ENCODE measurements around the gene EVA1C. TPM values are rescaled to one million over a fixed set of nuclear protein-coding genes. Genes with fewer than 3 reads are reported as not detected.

The EVA1C gene
- total and polyA plus RNA-seq, 2 experiments from 2014 or later, result 2.2 to 3.4 TPM

DNA sequence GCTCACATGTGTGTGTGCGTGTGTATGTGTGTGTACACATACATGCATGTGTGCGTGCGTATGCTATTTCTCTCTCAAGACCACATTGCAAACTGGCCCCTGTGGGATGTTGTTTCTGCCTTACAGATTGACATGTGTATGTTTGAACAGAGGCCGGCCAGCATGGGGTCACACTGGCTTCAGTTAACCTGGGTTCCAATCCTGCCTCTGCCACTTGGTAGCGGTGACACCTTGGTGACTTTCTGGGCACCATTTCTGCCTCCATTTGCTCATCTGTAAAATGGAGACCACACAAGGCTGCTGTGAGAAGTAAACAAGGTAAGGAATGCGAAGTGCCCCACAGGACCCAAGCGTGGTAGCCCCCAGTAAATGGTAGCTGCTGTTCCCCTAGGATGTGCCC is 121.1 kb downstream of the EVA1C start:
- H3K36me3 ChIP-seq (replicated peaks; ENCODE audit: insufficient read depth, low read depth), result no peaks in the 10 kb centered on the region
- TF ChIP-seq EZH2phosphoT487 (IDR thresholded peaks at IDR 0.05; ENCODE audit: low read depth, severe bottlenecking, unreplicated experiment) (no peak), CTCF (IDR thresholded peaks at IDR 0.05; ENCODE audit: poor library complexity) (no peak), EZH2 (IDR thresholded peaks at IDR 0.05; ENCODE audit: borderline replicate concordance) (no peak)
- H2AFZ ChIP-seq, result no peak overlapping the region
- H3K9me3 ChIP-seq (ENCODE audit: low read depth), result no peaks in the 10 kb centered on the region
- H3K4me2 ChIP-seq, result no peak overlapping the region
- DNase-seq (ENCODE audit: low spot score), result no peak
- H3K79me2 ChIP-seq, result no peaks in the 10 kb centered on the region
- no peaks in the 10 kb centered on the region for H3K9me2 ChIP-seq (replicated peaks; ENCODE audit: insufficient read depth)
- H3K4me3 ChIP-seq, result no peak overlapping the region
- H4K20me1 ChIP-seq (ENCODE audit: insufficient read depth, poor library complexity, severe bottlenecking), result no peaks in the 10 kb centered on the region
- no peak overlapping the region for H3K27ac ChIP-seq
- 97% methylated on average over 7 of the region's 7 CpGs for WGBS (ENCODE audit: low lambda C conversion rate, missing lambda C conversion rate)
- H3K27me3 ChIP-seq, result no peaks in the 10 kb centered on the region
- no peaks in the 10 kb centered on the region for H3K4me1 ChIP-seq (ENCODE audit: insufficient read depth)

DNA sequence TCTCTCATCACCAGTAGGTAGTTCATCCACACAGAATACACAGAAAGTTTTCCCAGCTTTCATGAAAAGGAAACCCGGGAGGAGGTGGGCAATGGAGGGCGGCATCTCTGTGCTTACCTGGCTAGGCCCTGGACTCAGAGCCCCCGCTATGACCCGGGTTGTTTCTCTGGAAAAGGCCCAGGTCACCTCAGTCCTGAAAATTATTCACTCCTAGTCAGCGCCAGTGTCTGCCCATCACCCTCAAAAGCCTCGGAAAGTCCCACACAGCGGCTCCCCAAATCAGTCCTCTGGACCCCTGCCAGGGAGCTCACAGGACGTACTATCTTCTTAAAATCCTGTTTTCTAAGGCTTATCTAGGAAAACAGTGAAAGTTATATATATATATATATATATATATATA is 121.6 kb downstream of the EVA1C start:
- Histone ChIP-seq H3K9me3 (ENCODE audit: low read depth) (no peaks in the 10 kb centered on the region), H4K20me1 (ENCODE audit: insufficient read depth, poor library complexity, severe bottlenecking) (no peaks in the 10 kb centered on the region), H3K4me3 (no peak overlapping the region), H3K27ac (no peak overlapping the region), H3K36me3 (replicated peaks; ENCODE audit: insufficient read depth, low read depth) (no peaks in the 10 kb centered on the region), H3K9me2 (replicated peaks; ENCODE audit: insufficient read depth) (no peaks in the 10 kb centered on the region), H3K4me2 (no peak overlapping the region), H3K27me3 (no peaks in the 10 kb centered on the region), H2AFZ (no peak overlapping the region), H3K79me2 (no peaks in the 10 kb centered on the region), H3K4me1 (ENCODE audit: insufficient read depth) (no peaks in the 10 kb centered on the region)
- TF ChIP-seq EZH2 (IDR thresholded peaks at IDR 0.05; ENCODE audit: borderline replicate concordance), result no peak
- no peak for TF ChIP-seq EZH2phosphoT487 (IDR thresholded peaks at IDR 0.05; ENCODE audit: low read depth, severe bottlenecking, unreplicated experiment)
- TF ChIP-seq CTCF (IDR thresholded peaks at IDR 0.05; ENCODE audit: poor library complexity), result no peak
- DNase-seq (ENCODE audit: low spot score), result no peak
- WGBS (ENCODE audit: low lambda C conversion rate, missing lambda C conversion rate), result 92% methylated on average over 8 of the region's 8 CpGs

- no peaks in the 10 kb centered on the region for H4K20me1 ChIP-seq (ENCODE audit: insufficient read depth, poor library complexity, severe bottlenecking)
- 91% methylated on average over 7 of the region's 7 CpGs for WGBS (ENCODE audit: low lambda C conversion rate, missing lambda C conversion rate)
- no peak overlapping the region for H3K27ac ChIP-seq
- no peak for DNase-seq (ENCODE audit: low spot score)
- H3K4me3 ChIP-seq, result no peak overlapping the region
- no peaks in the 10 kb centered on the region for H3K9me2 ChIP-seq (replicated peaks; ENCODE audit: insufficient read depth)
- H3K27me3 ChIP-seq, result no peaks in the 10 kb centered on the region
- H3K4me1 ChIP-seq (ENCODE audit: insufficient read depth), result no peaks in the 10 kb centered on the region
- H2AFZ ChIP-seq, result no peak overlapping the region
- H3K36me3 ChIP-seq (replicated peaks; ENCODE audit: insufficient read depth, low read depth), result no peaks in the 10 kb centered on the region
- no peaks in the 10 kb centered on the region for H3K79me2 ChIP-seq
- H3K4me2 ChIP-seq, result no peak overlapping the region
- H3K9me3 ChIP-seq (ENCODE audit: low read depth), result no peaks in the 10 kb centered on the region
- TF ChIP-seq EZH2phosphoT487 (IDR thresholded peaks at IDR 0.05; ENCODE audit: low read depth, severe bottlenecking, unreplicated experiment), result no peak
- TF ChIP-seq CTCF (IDR thresholded peaks at IDR 0.05; ENCODE audit: poor library complexity), result no peak
- TF ChIP-seq EZH2 (IDR thresholded peaks at IDR 0.05; ENCODE audit: borderline replicate concordance), result no peak
These were observed 123.1 kb downstream of the EVA1C start for GRCh38 chr21:32535612-32536011.

DNA sequence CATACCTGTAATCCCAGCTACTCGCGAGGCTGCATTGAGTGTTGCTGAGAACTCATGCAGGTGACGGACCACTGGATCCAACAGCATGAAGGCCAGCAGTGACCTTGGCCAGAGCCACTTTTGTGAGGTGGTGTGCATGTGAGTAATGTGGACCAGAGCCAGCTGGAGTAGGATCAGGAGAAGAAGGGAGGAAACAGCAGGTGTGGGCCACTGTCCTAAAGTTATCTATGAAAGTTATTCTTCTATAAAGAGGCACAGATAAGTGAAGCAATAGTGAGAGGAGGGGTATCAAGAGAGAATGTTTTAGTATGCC is 125.0 kb downstream of the EVA1C start:
- Histone ChIP-seq H3K4me3 (no peak overlapping the region), H3K79me2 (no peaks in the 10 kb centered on the region), H3K9me3 (ENCODE audit: low read depth) (no peaks in the 10 kb centered on the region), H3K36me3 (replicated peaks; ENCODE audit: insufficient read depth, low read depth) (no peaks in the 10 kb centered on the region), H3K27me3 (no peaks in the 10 kb centered on the region), H3K27ac (no peak overlapping the region), H3K4me1 (ENCODE audit: insufficient read depth) (no peaks in the 10 kb centered on the region), H4K20me1 (ENCODE audit: insufficient read depth, poor library complexity, severe bottlenecking) (no peaks in the 10 kb centered on the region), H3K9me2 (replicated peaks; ENCODE audit: insufficient read depth) (no peaks in the 10 kb centered on the region), H2AFZ (no peak overlapping the region), H3K4me2 (no peak overlapping the region)
- TF ChIP-seq CTCF (IDR thresholded peaks at IDR 0.05; ENCODE audit: poor library complexity), result no peak
- no peak for TF ChIP-seq EZH2phosphoT487 (IDR thresholded peaks at IDR 0.05; ENCODE audit: low read depth, severe bottlenecking, unreplicated experiment)
- TF ChIP-seq EZH2 (IDR thresholded peaks at IDR 0.05; ENCODE audit: borderline replicate concordance), result no peak
- whole genome bisulfite sequencing (ENCODE audit: low lambda C conversion rate, missing lambda C conversion rate), result 96% methylated on average over 3 of the region's 3 CpGs
- DNase-seq (ENCODE audit: low spot score), result no peak
